Measurements from ENCODE around the gene PIP4K2C.
"Not testable (repeated sequence)": the region's sequence is repeated elsewhere in the genome, so short reads cannot be mapped to it uniquely, and the experiment has no call there.

PIP4K2C gene

GRCh38 chr12:57623811-57624390 lies 32.9 kb downstream of the PIP4K2C start:
- no peak for DNase-seq

GRCh38 chr12:57624441-57625220 lies 33.6 kb downstream of the PIP4K2C start:
- DNase-seq, result no peak

- no peak for DNase-seq
These were observed 34.5 kb downstream of the PIP4K2C start for GRCh38 chr12:57625261-57626032.

GRCh38 chr12:57626111-57626920 lies 35.3 kb downstream of the PIP4K2C start:
- no peak for DNase-seq

- DNase-seq, result no peak
These were observed 36.0 kb downstream of the PIP4K2C start for GRCh38 chr12:57626921-57627445.

- no peak for DNase-seq
These were observed 36.7 kb downstream of the PIP4K2C start for GRCh38 chr12:57627501-57628279.

GRCh38 chr12:57628280-57629191 lies 37.5 kb downstream of the PIP4K2C start:
- DNase-seq, result no peak

GRCh38 chr12:57629897-57630471 lies 39.0 kb downstream of the PIP4K2C start:
- peak; percentile 78 for DNase-seq

GRCh38 chr12:57630891-57631433 lies 40.0 kb downstream of the PIP4K2C start:
- no peak for DNase-seq

- DNase-seq, result no peak
These were observed 40.6 kb downstream of the PIP4K2C start for GRCh38 chr12:57631566-57632072.

- DNase-seq, result no peak
These were observed 41.3 kb downstream of the PIP4K2C start for GRCh38 chr12:57632073-57632957.

GRCh38 chr12:57632958-57633840 lies 42.2 kb downstream of the PIP4K2C start, which contains the start of gene B4GALNT1:
Gene B4GALNT1 (minus strand): TSS chr12:57633201. CDS start chr12:57632132, 1,069 bp downstream.
- peak; percentile 39 for DNase-seq

- not testable (repeated sequence) for DNase-seq
These were observed 45.7 kb downstream of the PIP4K2C start for GRCh38 chr12:57636731-57637130.

- no peak for DNase-seq
These were observed 46.4 kb downstream of the PIP4K2C start for GRCh38 chr12:57637364-57637763.

GRCh38 chr12:57638096-57638495 lies 47.1 kb downstream of the PIP4K2C start:
- DNase-seq, result no peak

- no peak for DNase-seq
These were observed 49.4 kb downstream of the PIP4K2C start for GRCh38 chr12:57640175-57641042.
